Smooth muscle cell of the brain vasculature (primary cell): Measurements from ENCODE around the gene PSG4.
"Not testable (repeated sequence)": the region's sequence is repeated elsewhere in the genome, so short reads cannot be mapped to it uniquely, and the experiment has no call there.

ENCODE experiments used
- DNase-seq: peaks from one replicate; pipeline ENCODE4 v3.0.0-alpha.2; 2012; ENCODE audit warnings: low read depth, low spot score

The PSG4 gene

DNA sequence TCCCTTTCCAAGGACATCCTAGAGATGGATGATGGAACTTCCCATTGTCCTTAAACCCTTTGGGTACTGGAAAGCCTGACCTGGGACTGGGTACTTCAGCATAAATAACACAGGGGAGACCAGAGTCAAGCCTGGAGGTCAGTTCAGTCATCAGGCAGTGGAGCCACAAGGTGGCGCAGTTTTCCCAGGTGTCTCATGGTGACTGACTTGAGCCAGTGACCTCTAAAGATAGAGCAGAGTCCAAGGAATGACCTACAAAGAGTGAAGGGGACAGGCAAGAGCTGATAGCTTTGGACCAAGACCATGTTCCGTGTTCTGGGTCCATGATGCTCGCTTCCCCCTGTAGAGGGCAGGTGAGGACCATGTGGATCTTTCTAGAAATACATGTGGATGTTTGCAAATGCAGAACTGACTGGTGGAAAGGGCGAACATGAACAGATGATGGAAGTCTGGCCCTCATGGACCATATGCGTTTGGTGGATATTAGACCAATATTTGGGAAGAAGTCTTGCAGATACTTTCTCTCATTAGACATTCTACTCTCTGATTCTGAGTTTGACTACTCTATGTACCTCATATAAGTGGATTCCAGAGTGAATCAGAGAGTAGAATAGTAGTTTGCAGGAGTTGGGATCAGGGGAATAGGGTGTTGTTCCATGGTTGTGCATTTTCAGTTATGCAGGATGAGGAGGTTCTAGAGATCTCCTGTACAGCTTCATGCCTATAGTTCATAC is 6.6 kb downstream of the PSG4 start:
- DNase-seq: not testable (repeated sequence)

DNA sequence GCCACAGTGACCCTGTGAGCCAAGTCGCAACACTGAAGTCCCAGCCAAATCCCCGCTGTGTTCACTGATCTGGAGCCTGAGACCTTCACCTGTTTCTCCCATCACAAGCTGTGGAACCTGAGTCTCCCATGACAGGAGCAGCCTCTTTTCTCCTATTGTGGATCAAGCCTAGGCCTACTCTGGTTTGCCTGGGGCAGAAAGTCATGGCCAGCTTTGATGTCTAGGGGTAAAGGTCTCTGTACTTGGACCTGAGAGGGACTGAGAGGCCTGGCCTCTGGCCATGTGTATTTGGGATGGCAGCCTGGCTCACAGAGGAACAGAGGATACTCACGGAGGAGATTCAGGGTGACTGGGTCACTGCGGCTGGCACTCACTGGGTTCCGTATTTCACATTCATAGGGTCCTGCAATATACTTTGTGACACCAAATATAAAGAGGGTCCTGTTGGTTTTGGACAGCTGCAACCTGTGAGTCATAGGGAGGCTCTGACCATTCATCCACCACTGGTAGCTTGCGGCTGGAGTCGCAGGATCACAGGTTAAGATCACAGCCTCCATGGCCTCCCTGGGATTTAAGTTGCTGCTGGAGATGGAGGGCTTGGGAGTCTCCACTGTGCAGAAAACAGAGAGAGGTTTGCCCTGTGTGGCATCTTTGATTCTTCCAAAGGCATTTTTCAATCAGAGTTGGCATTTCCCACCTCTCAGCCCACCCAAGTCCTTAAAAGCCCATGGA is 7.6 kb downstream of the PSG4 start:
- DNase-seq: not testable (repeated sequence)

GRCh38 chr19:43194397-43194796 is 11.0 kb downstream of the PSG4 start:
- not testable (repeated sequence) for DNase-seq

DNA sequence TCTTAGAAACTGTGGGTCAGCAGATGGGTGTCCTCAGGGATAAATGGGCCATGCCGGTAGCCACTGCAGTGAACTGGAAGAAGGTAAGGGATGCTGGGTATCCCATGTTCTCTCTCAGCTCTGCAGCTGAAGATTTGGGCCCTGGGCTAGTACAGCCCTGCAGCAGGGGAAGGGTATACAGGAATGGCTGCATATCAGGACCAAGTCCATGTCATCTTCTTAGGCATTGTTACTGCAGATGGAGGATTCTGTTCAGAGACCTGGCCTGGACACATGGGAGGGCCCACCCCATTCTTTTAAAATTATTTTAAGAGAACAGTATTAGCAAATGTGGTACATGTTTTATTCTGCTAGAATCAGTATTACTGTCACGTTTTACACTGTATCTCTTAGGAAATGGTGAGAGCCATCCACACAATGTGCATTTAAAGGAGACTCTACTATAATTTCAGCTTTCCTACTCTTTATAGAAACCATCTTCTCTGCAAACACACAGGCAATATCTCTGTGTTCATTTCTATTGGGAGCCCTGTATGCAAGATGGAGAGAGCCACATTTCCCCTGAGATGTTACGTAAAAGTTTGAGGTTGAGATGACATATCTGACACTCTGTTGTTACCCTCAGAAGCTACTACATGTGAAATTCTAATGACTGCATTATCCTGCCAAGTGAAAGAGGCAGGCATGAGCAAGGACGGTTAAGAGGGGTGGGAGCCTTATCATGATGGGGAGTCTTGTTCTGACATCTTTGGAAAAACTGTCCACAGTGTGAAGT is 12.9 kb downstream of the PSG4 start:
- DNase-seq: not testable (repeated sequence)

GRCh38 chr19:43188092-43188491 is 17.3 kb downstream of the PSG4 start:
- not testable (repeated sequence) for DNase-seq

GRCh38 chr19:43186311-43186935 is 19.0 kb downstream of the PSG4 start, which contains the start of gene PSG5:
TSS of gene PSG5 (minus strand) at chr19:43186536. CDS start at chr19:43186405, 131 bp downstream.
- DNase-seq: not testable (repeated sequence)

DNA sequence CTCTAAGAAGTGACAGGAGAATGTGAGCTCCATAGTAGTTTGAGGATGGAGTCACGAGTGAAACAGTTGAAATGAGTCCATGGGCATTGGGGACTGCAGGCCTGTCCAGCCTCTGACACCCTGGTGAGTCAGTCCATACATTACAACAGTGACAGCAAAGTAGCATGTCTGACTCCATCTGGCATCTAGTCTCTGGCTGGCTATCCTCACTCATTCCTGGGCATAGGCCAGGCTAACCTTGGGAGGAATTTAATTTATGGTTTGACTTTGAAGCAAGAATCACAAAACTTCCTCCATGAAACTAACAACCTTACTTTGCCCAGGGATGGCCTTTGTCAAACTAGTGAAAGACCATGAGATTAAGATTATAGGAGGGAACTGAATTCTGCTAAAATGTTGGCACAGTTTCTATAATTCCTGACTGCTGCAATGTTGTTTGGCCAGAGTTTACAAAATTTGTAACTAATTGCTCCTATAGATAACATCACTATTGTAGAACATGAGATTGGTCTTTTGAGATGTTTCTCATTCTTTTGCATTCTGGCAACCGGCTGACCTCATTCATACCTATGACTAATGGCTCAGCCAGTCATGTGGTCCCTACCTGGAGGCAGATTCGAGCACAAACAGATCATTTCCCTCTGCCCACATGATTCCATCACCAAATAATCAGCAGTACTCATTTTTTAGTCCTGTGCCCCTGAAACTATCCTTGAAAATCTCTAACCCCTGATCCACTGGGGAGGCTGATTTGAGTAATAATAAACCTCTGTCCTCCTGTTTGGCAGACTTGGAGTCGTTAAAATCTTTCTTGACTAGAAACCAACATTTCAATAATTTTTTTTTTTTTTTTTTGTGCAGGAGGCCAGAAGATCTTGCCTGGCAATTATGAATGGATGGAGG is 23.3 kb downstream of the PSG4 start:
- not testable (repeated sequence) for DNase-seq

- DNase-seq: not testable (repeated sequence)
Observed at GRCh38 chr19:43179569-43180147, 25.8 kb downstream of the PSG4 start.

DNA sequence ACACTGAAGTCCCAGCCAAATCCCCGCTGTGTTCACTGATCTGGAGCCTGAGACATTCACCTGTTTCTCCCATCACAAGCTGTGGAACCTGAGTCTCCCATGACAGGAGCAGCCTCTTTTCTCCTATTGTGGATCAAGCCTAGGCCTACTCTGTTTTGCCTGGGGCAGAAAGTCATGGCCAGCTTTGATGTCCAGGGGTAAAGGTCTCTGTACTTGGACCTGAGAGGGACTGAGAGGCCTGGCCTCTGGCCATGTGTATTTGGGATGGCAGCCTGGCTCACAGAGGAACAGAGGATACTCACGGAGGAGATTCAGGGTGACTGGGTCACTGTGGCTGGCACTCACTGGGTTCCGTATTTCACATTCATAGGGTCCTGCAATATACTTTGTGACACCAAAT is 26.9 kb downstream of the PSG4 start:
- not testable (repeated sequence) for DNase-seq

- DNase-seq: not testable (repeated sequence)
Observed at GRCh38 chr19:43165906-43166305, 39.5 kb downstream of the PSG4 start.

DNA sequence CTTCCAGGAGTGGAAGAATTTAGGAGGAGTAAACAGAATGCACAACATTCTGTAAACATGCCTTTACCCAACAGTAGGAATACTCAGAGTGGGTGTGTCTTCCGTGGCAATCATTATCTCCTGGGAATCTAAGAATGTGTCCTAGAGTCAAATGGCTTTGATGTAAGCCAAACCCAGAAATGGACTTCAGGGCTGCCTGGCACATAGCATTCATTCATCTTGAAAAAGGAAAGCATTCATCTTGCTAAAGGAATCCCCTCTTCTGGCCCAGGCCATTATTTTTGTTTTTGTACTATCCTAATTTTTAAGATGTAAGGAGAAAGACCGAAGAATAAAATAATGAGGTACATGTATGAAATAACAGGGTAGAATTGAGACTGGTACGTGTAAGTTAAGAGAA is 42.3 kb downstream of the PSG4 start:
- DNase-seq: not testable (repeated sequence)

DNA sequence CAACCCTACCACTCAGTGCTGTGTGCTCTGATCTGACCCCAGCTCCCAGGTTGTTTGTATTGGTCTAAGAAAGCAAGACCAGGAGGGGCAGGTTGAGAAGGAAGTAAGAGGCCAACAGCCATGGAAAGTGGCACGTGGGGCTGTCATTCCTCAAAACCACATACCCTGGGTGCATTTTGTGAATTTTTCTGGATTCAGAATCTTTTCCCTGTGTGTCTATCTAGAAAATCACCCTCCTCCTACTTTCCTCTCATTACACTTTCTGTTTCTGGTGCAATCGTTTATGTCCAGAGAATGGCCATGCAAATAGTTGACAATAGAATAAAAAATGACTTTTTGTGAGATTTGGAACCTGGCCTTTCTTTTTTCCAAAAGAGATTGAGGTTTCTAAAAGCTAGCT is 43.2 kb downstream of the PSG4 start:
- DNase-seq: not testable (repeated sequence)

DNA sequence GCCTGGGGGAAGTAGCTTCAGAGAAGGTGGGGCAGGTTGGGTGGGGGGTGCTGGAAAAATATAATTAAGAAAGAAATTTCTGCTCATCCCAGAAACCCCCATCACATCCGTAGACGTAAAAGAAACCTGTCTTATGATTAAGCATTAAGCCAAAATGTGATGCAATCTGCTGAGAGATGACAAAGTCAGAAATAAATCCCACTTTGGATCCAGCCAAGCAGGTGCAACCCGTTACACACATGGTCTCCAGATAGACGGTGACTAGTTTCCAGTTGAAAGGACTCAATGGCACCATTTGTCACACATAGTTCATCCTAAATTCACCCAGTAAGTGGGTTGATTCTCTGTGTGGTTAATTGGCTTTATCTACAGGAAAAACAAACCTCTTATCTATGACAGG is 53.2 kb downstream of the PSG4 start:
- DNase-seq: no peak

- not testable (repeated sequence) for DNase-seq
Observed at GRCh38 chr19:43149788-43150187, 55.6 kb downstream of the PSG4 start.

GRCh38 chr19:43148233-43148632 is 57.2 kb downstream of the PSG4 start:
- DNase-seq: no peak
